SU-DHL-6 (cell line): ENCODE measurements around the gene FBLN2.

ENCODE experiments used
- EZH2phosphoT487 ChIP-seq: fragments of 200-600 bp; sonication (generic), shearing (Covaris generic); conservative IDR thresholded peaks from 2 replicates; pipeline ENCODE4 v1.6.1; 2018; ENCODE audit warnings: mild to moderate bottlenecking, antibody characterized with exemption, low read length, moderate library complexity, mixed read lengths
- TF ChIP-seq, protein P1 (sequence below): fragments of 200-600 bp; sonication (generic); IDR thresholded peaks from one replicate; pipeline ENCODE4 v1.5.1; 2017; ENCODE audit warnings: antibody characterized with exemption, mild to moderate bottlenecking, low read length, moderate library complexity; ENCODE audit not compliant: insufficient read depth, poor library complexity, severe bottlenecking

- TF ChIP-seq, protein P1, sequence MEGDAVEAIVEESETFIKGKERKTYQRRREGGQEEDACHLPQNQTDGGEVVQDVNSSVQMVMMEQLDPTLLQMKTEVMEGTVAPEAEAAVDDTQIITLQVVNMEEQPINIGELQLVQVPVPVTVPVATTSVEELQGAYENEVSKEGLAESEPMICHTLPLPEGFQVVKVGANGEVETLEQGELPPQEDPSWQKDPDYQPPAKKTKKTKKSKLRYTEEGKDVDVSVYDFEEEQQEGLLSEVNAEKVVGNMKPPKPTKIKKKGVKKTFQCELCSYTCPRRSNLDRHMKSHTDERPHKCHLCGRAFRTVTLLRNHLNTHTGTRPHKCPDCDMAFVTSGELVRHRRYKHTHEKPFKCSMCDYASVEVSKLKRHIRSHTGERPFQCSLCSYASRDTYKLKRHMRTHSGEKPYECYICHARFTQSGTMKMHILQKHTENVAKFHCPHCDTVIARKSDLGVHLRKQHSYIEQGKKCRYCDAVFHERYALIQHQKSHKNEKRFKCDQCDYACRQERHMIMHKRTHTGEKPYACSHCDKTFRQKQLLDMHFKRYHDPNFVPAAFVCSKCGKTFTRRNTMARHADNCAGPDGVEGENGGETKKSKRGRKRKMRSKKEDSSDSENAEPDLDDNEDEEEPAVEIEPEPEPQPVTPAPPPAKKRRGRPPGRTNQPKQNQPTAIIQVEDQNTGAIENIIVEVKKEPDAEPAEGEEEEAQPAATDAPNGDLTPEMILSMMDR = no peak
- TF ChIP-seq EZH2phosphoT487 = no peak
These were observed 120.5 kb downstream of the FBLN2 start for GRCh38 chr3:13669457-13669856.
